ENCODE results near the gene SMAD3. TPM values are rescaled to one million over a fixed set of nuclear protein-coding genes. Genes with fewer than 3 reads are reported as not detected.

SMAD3 gene
- total and polyA plus RNA-seq, 4 donors = 4.0 to 12.2 (median 5.5) TPM

DNA sequence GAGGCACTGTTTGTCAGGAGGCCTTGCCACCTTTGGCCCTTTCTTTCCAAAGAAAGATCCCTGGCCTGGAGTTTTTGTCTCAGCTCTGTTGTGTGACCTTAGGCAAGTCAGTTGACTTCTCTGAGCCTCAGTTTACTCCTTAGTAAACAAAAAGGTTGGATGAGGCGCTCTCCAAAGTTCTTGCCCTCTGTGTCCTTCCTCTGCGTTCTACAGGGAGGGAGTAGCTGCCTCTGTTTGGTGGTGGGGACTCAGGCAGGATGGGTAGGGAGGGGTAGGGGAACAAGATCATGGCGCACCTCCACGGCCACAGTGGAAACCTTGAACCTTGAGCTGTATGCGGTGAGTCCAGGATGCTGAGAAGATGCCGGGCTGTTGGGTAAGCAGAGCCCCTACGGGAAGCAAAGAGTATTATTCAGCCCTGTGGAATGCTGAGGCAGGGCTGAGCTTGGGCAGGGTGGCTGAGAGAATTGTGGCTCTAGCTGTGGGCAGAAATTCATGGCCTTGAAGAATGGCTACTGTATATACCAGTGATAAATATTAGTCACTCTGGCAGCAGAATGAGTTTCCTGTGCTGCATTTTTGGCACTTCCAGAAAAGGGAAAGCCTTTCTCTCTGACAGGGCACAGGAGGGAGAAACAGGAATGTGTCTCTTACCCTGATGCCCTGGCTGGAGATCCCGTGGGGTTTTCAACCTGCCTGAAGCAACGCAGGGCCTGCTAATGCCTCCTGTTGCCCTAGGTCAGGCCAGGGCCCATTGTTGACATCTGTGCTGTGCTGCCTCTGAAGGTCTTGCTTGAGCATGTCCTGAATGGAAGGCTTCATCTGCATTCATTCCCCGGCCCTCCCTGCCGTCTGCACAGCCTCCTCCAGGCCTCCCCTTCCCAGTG lies 39.9 kb downstream of the SMAD3 start:
- Histone ChIP-seq H3K9ac (ENCODE audit: low read depth in 1 of 2, low read length in 2 of 2) (no peak overlapping the region), H3K27me3 (ENCODE audit: control insufficient read depth in 4 of 4, insufficient read depth in 4 of 4, low read length in 3 of 4) (no peaks in the 10 kb centered on the region), H3K27ac (ENCODE audit: low read depth in 1 of 2, low read length in 2 of 2) (peak overlapping the region; percentile 17 to 54), H3K4me3 (ENCODE audit: low read depth in 1 of 3, low read length in 3 of 3) (no peak overlapping the region), H3K36me3 (ENCODE audit: control insufficient read depth in 4 of 4, insufficient read depth in 3 of 4, low read depth in 1 of 4, low read length in 3 of 4) (no peaks in the 10 kb centered on the region), H3K9me3 (ENCODE audit: control insufficient read depth in 4 of 4, low read length in 3 of 4) (no peaks in the 10 kb centered on the region), H3K4me1 (ENCODE audit: control insufficient read depth in 4 of 4, insufficient read depth in 4 of 4, low read length in 3 of 4) (peaks cover 14 to 41% (median 29%) of the 10 kb centered on the region in 4 donors)
- TF ChIP-seq, protein P1, sequence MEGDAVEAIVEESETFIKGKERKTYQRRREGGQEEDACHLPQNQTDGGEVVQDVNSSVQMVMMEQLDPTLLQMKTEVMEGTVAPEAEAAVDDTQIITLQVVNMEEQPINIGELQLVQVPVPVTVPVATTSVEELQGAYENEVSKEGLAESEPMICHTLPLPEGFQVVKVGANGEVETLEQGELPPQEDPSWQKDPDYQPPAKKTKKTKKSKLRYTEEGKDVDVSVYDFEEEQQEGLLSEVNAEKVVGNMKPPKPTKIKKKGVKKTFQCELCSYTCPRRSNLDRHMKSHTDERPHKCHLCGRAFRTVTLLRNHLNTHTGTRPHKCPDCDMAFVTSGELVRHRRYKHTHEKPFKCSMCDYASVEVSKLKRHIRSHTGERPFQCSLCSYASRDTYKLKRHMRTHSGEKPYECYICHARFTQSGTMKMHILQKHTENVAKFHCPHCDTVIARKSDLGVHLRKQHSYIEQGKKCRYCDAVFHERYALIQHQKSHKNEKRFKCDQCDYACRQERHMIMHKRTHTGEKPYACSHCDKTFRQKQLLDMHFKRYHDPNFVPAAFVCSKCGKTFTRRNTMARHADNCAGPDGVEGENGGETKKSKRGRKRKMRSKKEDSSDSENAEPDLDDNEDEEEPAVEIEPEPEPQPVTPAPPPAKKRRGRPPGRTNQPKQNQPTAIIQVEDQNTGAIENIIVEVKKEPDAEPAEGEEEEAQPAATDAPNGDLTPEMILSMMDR (IDR thresholded peaks at IDR 0.05; ENCODE audit: low read depth, low read length, missing input control) = peak; percentile 9
- TF ChIP-seq, protein P2, sequence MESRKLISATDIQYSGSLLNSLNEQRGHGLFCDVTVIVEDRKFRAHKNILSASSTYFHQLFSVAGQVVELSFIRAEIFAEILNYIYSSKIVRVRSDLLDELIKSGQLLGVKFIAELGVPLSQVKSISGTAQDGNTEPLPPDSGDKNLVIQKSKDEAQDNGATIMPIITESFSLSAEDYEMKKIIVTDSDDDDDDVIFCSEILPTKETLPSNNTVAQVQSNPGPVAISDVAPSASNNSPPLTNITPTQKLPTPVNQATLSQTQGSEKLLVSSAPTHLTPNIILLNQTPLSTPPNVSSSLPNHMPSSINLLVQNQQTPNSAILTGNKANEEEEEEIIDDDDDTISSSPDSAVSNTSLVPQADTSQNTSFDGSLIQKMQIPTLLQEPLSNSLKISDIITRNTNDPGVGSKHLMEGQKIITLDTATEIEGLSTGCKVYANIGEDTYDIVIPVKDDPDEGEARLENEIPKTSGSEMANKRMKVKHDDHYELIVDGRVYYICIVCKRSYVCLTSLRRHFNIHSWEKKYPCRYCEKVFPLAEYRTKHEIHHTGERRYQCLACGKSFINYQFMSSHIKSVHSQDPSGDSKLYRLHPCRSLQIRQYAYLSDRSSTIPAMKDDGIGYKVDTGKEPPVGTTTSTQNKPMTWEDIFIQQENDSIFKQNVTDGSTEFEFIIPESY (IDR thresholded peaks at IDR 0.05) = no peak
- TF ChIP-seq RAD21 (IDR thresholded peaks at IDR 0.05) = peak in 1 of 2 donors; percentile 18
- no peak for TF ChIP-seq YY1 (IDR thresholded peaks at IDR 0.05)
- no peak for TF ChIP-seq RXRA (IDR thresholded peaks at IDR 0.05)
- TF ChIP-seq, protein P3, sequence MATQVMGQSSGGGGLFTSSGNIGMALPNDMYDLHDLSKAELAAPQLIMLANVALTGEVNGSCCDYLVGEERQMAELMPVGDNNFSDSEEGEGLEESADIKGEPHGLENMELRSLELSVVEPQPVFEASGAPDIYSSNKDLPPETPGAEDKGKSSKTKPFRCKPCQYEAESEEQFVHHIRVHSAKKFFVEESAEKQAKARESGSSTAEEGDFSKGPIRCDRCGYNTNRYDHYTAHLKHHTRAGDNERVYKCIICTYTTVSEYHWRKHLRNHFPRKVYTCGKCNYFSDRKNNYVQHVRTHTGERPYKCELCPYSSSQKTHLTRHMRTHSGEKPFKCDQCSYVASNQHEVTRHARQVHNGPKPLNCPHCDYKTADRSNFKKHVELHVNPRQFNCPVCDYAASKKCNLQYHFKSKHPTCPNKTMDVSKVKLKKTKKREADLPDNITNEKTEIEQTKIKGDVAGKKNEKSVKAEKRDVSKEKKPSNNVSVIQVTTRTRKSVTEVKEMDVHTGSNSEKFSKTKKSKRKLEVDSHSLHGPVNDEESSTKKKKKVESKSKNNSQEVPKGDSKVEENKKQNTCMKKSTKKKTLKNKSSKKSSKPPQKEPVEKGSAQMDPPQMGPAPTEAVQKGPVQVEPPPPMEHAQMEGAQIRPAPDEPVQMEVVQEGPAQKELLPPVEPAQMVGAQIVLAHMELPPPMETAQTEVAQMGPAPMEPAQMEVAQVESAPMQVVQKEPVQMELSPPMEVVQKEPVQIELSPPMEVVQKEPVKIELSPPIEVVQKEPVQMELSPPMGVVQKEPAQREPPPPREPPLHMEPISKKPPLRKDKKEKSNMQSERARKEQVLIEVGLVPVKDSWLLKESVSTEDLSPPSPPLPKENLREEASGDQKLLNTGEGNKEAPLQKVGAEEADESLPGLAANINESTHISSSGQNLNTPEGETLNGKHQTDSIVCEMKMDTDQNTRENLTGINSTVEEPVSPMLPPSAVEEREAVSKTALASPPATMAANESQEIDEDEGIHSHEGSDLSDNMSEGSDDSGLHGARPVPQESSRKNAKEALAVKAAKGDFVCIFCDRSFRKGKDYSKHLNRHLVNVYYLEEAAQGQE (IDR thresholded peaks at IDR 0.05) = no peak
- DNase-seq (ENCODE audit: low spot score) = no peak
- 80% methylated on average over 11 of the region's 11 CpGs for WGBS

DNA sequence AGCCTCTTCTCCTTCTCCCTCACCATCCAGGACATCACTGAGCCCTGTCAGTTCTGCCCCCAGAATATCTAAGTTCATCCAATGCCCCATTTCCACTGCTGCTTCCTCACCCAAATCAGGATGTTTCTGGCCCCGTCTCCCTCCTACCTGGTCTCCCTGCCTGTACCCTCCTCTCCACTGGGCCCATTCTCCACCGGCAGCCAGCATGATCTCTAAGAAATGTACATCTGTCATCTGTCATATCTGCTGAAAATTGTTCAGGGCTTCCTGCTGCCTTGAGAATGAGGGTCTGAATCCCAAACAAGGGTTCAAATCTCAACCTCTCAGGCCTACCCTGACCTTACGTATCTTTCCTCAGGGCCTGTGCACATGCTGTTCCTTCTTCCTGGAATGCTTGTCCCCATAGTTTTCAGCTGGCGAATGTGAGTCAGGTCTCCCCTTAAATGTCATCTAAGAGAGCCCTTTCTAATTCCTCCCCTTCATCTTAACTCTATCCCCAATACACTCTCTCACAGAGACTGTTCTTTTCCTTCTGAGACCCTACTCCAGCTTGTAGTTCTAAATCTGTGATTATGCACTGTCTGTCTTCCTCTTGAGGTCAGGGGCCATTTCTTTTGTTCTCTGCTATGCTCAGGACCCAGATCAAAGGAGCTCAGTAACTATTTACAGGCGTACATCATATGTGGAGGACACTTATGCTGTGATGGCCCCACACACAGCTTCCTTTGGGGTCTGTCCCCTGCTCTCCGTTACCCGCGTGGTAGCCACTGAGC lies 40.8 kb downstream of the SMAD3 start:
- Histone ChIP-seq H3K27me3 (ENCODE audit: control insufficient read depth in 4 of 4, insufficient read depth in 4 of 4, low read length in 3 of 4) (no peaks in the 10 kb centered on the region), H3K9ac (ENCODE audit: low read depth in 1 of 2, low read length in 2 of 2) (no peak overlapping the region), H3K4me1 (ENCODE audit: control insufficient read depth in 4 of 4, insufficient read depth in 4 of 4, low read length in 3 of 4) (peaks cover 14 to 41% (median 29%) of the 10 kb centered on the region in 4 donors), H3K4me3 (ENCODE audit: low read depth in 1 of 3, low read length in 3 of 3) (no peak overlapping the region), H3K9me3 (ENCODE audit: control insufficient read depth in 4 of 4, low read length in 3 of 4) (no peaks in the 10 kb centered on the region), H3K27ac (ENCODE audit: low read depth in 1 of 2, low read length in 2 of 2) (peak overlapping the region; percentile 41 to 53), H3K36me3 (ENCODE audit: control insufficient read depth in 4 of 4, insufficient read depth in 3 of 4, low read depth in 1 of 4, low read length in 3 of 4) (no peaks in the 10 kb centered on the region)
- no peak for DNase-seq (ENCODE audit: low spot score)
- WGBS = 91% methylated on average over 8 of the region's 8 CpGs
- TF ChIP-seq, protein P4, sequence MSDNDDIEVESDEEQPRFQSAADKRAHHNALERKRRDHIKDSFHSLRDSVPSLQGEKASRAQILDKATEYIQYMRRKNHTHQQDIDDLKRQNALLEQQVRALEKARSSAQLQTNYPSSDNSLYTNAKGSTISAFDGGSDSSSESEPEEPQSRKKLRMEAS (IDR thresholded peaks at IDR 0.05) = no peak
- TF ChIP-seq HNF4G (IDR thresholded peaks at IDR 0.05) (no peak), JUND (IDR thresholded peaks at IDR 0.05) (no peak), FOXA1 (IDR thresholded peaks at IDR 0.05) (no peak), RAD21 (IDR thresholded peaks at IDR 0.05) (no peak), YY1 (IDR thresholded peaks at IDR 0.05) (no peak), SP1 (IDR thresholded peaks at IDR 0.05) (no peak), FOXA2 (IDR thresholded peaks at IDR 0.05) (no peak), RXRA (IDR thresholded peaks at IDR 0.05) (no peak), NR2F2 (IDR thresholded peaks at IDR 0.05) (no peak)
- TF ChIP-seq, protein P5, sequence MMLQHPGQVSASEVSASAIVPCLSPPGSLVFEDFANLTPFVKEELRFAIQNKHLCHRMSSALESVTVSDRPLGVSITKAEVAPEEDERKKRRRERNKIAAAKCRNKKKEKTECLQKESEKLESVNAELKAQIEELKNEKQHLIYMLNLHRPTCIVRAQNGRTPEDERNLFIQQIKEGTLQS (IDR thresholded peaks at IDR 0.05) = no peak
- TF ChIP-seq, protein P1 (IDR thresholded peaks at IDR 0.05; ENCODE audit: low read depth, low read length, missing input control) = no peak
- TF ChIP-seq, protein P3 (IDR thresholded peaks at IDR 0.05) = no peak

Data from liver (tissue), 9 donors.